HCT116 (cell line): Measurements from ENCODE around the gene ACTBL2.

Source experiments
- FOSL1 ChIP-seq: IDR thresholded peaks from 2 replicates; pipeline ENCODE4 v1.6.1; 2012; ENCODE audit warnings: low read depth
- POLR2A ChIP-seq: IDR thresholded peaks from 2 replicates; pipeline ENCODE4 v1.7.0; 2011; ENCODE audit warnings: borderline replicate concordance; ENCODE audit not compliant: insufficient read depth, insufficient read length; ENCODE audit errors: extremely low read depth
- SP1 ChIP-seq: IDR thresholded peaks from 2 replicates; pipeline ENCODE4 v1.6.1; 2012; ENCODE audit warnings: low read depth
- TF ChIP-seq, protein P1 (sequence below), 3 experiments: fragments of 200-600 bp in 1 of 3; sonication (generic) in 1 of 3; IDR thresholded peaks in 2 of 3; conservative IDR thresholded peaks in 1 of 3; 2 replicates each; pipeline ENCODE4 v1.5.1; 2012 to 2017; ENCODE audit warnings: low read depth in 2 of 3, low read length in 2 of 3, antibody characterized with exemption in 1 of 3, borderline replicate concordance in 1 of 3, control low read depth in 1 of 3, mild to moderate bottlenecking in 1 of 3, mixed read lengths in 1 of 3, mixed run types in 1 of 3, moderate library complexity in 1 of 3; ENCODE audit not compliant: insufficient read depth in 1 of 3

DNA sequence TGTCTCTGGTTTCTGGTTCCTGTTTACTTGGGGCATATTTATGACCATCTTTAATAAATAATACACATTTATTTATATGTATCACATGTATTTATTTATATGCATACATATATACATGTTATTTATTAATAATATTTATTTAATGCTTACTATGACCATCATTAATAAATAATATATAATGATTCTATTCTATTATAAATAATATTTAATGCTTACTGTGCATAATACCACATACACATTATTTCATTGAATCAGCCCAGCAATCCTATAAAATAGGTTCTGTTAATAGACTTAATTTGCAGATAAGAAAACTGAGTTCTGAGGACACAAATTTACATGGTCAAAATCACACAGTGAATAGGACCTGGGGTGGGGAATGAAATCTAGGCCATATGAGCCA lies 24.2 kb downstream of the ACTBL2 start:
- TF ChIP-seq, protein P1, sequence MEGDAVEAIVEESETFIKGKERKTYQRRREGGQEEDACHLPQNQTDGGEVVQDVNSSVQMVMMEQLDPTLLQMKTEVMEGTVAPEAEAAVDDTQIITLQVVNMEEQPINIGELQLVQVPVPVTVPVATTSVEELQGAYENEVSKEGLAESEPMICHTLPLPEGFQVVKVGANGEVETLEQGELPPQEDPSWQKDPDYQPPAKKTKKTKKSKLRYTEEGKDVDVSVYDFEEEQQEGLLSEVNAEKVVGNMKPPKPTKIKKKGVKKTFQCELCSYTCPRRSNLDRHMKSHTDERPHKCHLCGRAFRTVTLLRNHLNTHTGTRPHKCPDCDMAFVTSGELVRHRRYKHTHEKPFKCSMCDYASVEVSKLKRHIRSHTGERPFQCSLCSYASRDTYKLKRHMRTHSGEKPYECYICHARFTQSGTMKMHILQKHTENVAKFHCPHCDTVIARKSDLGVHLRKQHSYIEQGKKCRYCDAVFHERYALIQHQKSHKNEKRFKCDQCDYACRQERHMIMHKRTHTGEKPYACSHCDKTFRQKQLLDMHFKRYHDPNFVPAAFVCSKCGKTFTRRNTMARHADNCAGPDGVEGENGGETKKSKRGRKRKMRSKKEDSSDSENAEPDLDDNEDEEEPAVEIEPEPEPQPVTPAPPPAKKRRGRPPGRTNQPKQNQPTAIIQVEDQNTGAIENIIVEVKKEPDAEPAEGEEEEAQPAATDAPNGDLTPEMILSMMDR (IDR thresholded peaks at IDR 0.05 in 2 of 3, conservative IDR thresholded peaks at IDR 0.05 in 1 of 3; ENCODE audit: borderline replicate concordance in 1 of 3, insufficient read depth in 1 of 3, low read depth in 2 of 3, low read length in 2 of 3) = no peak
- TF ChIP-seq SP1 (no peak), POLR2A (no peak), FOSL1 (no peak)
